ENCODE data around the gene SCAMP1. TPM values are rescaled to one million over a fixed set of nuclear protein-coding genes. Genes with fewer than 3 reads are reported as not detected.

Gene SCAMP1
- total RNA-seq, 1 donor from 2014 or later: 31.6 TPM

DNA sequence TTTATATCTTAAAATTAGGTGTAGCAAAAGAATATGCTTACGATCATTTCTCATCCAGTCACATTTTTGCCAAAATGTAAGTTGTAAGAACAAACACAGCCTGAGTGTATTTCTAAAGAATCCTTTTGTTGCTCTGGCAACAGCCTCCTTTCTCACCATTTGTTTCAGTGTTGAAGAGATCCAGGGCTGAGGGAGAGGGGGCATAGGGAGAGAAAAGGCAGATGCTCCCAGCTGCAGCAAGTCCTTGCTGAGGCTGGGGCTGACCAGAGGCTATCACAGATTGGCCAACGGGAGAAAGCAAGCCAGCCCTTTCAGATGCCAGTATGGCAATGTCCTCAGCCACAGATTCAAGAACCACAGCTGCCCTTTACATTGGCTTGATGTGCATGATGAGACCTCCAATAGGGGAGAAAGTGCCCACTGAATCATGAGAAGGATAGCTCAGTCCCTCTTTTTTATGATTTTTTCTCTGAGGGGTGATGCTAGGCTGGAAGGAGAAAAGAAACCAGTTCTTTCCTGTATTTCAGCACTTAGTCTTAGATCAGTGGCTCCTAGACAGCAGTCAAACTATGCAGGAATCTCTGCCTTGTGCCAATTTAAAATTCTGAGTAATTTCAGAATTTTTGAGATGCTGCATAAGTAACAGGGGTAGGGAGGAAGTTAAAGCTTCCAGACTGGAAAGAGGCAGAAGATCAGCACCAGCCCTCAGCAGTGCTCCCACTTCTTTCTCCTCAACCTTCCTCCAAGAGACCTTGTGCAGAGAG is 146.0 kb downstream of the SCAMP1 start:
- DNase-seq (no peak), ATAC-seq (no peak)
- intact Hi-C loops (cut with micrococcal nuclease): no loop called here

GRCh38 chr5:78507531-78507930 is 147.1 kb downstream of the SCAMP1 start:
- no peak for DNase-seq
- no peak for ATAC-seq
- intact Hi-C loops (cut with micrococcal nuclease): no loop called here

DNA sequence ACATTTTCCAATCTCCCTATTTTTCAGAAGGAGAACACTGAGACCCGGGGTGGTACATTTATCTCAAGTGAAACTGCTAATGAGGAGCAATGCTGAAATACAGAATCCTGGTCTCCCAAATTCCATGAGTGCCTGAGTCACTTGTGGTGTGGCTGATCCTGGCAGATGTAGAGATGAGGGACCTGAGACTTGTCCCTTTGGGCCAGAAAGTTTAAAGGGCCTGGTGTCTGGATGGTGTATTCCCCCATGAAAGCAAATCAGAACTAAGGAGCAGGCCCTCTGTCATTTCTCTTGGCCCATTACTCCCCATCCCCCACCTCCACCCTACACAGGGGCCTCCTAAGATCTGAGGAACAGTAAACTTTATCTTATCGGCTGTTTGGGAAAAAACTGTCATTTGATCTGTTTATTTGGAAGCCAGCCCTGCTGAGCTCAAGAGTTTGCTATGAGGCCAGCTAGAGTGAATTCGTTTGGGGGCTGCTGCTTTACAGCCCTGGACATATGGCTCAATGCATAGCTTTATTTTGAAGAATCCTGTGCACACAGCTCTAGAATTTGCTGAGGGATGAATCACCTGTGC is 147.9 kb downstream of the SCAMP1 start:
- no peak for ATAC-seq
- intact Hi-C loops (cut with micrococcal nuclease): no loop called here
- no peak for DNase-seq

GRCh38 chr5:78509145-78509865 is 148.9 kb downstream of the SCAMP1 start:
- ATAC-seq: no peak
- intact Hi-C loops (cut with micrococcal nuclease): no loop called here
- DNase-seq: no peak

- intact Hi-C loops (cut with micrococcal nuclease): no loop called here
Observed at GRCh38 chr5:78509884-78510769, 149.7 kb downstream of the SCAMP1 start.

DNA sequence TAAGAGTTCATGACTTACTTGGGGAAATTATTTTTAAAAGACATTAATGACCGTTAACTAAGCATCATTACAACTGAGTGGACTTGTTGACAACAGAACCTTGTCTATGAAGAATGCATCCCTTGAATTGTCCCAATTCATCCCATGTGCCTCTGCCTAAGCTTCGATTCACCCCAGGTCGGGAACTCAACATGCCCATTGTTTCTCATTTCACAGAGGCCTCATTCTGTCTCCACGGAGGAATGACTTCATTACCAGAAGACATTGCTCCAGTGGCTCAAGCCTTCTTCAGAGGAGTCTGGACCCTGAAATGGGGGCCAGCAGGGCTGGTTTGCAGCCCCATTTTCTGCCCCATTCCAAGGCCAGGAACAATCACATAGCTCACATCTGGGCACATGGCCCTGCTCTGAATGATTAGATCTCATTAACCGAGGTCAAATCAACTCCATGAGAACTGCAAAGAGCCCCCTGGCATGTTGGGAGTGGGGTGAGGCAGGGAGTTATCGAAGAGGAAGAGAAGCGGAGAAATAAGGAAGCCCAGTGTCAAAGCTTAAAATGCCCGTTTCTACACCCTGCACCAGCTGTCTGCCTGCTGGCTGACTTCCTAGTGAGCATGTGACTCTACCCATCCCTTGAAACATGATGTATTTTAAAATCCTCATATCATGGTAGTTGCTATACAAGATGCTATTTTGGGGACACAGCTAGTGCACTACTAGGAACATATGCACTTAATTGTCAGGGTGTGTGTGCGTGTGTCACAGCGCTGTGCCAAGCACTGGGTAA is 150.9 kb downstream of the SCAMP1 start:
- intact Hi-C loops (cut with micrococcal nuclease): no loop called here
- DNase-seq: peak; percentile 41
- ATAC-seq: peak; percentile 51

More at GRCh38 chr5:78509884-78510769, 149.7 kb downstream of the SCAMP1 start:
- ATAC-seq: peak; percentile 94
- peak; percentile 89 for DNase-seq

DNA sequence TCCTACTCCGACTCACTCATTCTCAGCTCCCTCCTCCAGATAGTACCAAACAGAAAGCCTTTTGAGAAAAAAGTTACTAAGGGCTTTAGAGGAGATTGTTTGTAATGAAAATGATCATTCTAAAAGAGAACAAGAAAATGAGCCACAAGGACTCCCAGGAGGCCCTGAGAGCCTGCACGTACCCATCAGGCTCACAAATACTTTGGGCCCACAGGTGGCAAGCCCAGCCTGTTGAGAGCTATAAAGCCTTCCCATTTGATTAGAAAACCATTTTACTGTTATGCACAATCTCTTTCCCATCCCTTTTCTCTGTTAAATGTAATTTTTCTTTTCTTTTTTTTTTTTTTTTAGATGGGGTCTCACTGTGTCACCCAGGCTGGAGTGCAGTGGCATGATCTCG is 152.0 kb downstream of the SCAMP1 start:
- DNase-seq: no peak
- no peak for ATAC-seq
- intact Hi-C loops (cut with micrococcal nuclease): no loop called here

GRCh38 chr5:78513441-78513840 is 153.0 kb downstream of the SCAMP1 start:
- ATAC-seq (no peak), DNase-seq (no peak)
- intact Hi-C loops (cut with micrococcal nuclease): no loop called here

GRCh38 chr5:78514427-78515330 is 154.3 kb downstream of the SCAMP1 start:
- intact Hi-C loops (cut with micrococcal nuclease): no loop called here
- no peak for ATAC-seq
- no peak for DNase-seq

- ATAC-seq: no peak
- intact Hi-C loops (cut with micrococcal nuclease): no loop called here
Observed at GRCh38 chr5:78515670-78516069, 155.3 kb downstream of the SCAMP1 start.

DNA sequence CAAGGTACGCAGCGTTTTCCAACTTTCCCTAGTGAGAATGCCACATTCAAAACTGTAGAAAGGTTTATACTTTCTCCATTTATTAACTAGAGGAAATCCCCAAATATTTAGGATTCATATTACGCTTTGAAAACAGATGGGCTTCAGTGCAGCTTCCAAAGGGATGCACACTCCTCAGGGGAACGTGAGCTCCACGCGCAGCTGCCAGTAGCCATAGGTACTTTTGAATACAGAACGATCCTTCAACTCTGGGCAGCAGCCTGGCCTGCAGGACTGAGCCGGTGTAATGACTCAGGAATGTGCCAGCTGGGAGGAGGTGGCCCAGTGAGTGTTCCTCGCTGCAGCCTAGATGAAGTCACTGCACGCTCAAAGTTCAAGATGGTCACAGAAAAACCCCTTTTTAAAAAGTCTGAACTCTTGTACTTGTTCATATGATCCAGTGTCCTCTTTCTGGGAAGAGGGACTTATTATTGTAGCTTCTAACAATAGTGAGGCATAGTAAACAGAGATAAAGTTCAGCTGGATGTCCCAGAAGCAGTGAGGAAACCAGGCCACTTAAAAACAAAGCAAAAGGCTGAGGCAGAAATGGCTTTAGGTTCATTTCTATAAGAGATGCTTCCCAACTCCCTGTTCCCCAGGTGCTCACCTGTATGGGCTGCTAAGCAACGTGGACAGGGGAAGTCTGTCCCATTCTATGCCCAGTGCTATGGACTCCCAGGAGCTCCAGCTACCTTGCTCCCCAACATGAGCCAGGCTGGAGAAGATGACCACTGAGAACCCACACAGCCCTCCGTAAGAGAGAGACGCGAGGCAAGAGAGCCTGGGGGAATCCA is 158.2 kb downstream of the SCAMP1 start:
- intact Hi-C loops (cut with micrococcal nuclease): no loop called here
- ATAC-seq: peak; percentile 96
- peak; percentile 64 for DNase-seq

More at GRCh38 chr5:78515670-78516069, 155.3 kb downstream of the SCAMP1 start:
- DNase-seq: no peak

GRCh38 chr5:78519198-78519941 is 159.0 kb downstream of the SCAMP1 start:
- peak; percentile 9 for ATAC-seq
- intact Hi-C loops (cut with micrococcal nuclease): no loop called here

DNA sequence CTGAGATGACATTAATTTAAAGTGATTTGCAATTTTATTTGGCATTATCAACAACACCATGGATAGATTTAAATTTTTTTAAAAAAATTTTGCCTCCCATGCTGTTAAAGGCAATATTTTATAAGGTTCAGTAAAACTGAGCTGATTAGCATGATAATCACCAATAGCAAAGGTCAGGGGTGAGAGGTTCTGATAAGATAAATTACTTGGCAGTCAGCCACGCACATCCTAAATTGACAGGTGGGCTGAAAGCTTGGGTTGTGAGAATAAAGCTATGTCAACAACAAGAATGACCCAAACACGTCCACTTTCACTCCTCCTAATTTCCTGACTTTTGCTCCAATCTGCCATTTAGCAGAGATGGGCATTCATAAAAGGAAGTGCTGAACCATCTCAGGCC is 161.0 kb downstream of the SCAMP1 start:
- DNase-seq: no peak
- intact Hi-C loops (cut with micrococcal nuclease): no loop called here
- ATAC-seq: no peak

More at GRCh38 chr5:78519198-78519941, 159.0 kb downstream of the SCAMP1 start:
- DNase-seq: no peak

GRCh38 chr5:78522476-78523260 is 162.3 kb downstream of the SCAMP1 start:
- intact Hi-C loops (cut with micrococcal nuclease): no loop called here
- ATAC-seq: no peak

More at GRCh38 chr5:78522476-78523260, 162.3 kb downstream of the SCAMP1 start:
- no peak for DNase-seq

Data from left ventricle myocardium superior (tissue), 1 donor.